Measurements from ENCODE around the gene ZNF467.

ZNF467 gene

GRCh38 chr7:149727899-149728476, 45.4 kb downstream of the ZNF467 start:
- no peak overlapping the region for H3K23ac ChIP-seq (ENCODE audit: low read length)
- DNase-seq, result no peak
- H3K36me3 ChIP-seq (ENCODE audit: control insufficient read depth, insufficient read depth, low read length), result peaks cover 1% of the 10 kb centered on the region
- no peak overlapping the region for H4K5ac ChIP-seq (ENCODE audit: low read length)
- no peak overlapping the region for H3K56ac ChIP-seq (ENCODE audit: low read length)
- no peak overlapping the region for H2BK5ac ChIP-seq (ENCODE audit: low read length)
- no peak overlapping the region for H3K4ac ChIP-seq (ENCODE audit: low read depth, low read length)
- H4K8ac ChIP-seq (ENCODE audit: low read depth, low read length), result no peak overlapping the region
- no peak overlapping the region for H3K9ac ChIP-seq (ENCODE audit: low read length)
- no peak overlapping the region for H2BK120ac ChIP-seq (ENCODE audit: low read depth, low read length)
- H2BK15ac ChIP-seq (replicated peaks; ENCODE audit: low read depth), result no peak overlapping the region
- H3K27ac ChIP-seq (ENCODE audit: low read depth, low read length), result no peak overlapping the region
- no peak overlapping the region for H3K18ac ChIP-seq (ENCODE audit: low read length)
- H2AK5ac ChIP-seq (ENCODE audit: low read length), result no peak overlapping the region
- H3K79me1 ChIP-seq (ENCODE audit: low read length), result no peaks in the 10 kb centered on the region
- H3K4me1 ChIP-seq (ENCODE audit: control insufficient read depth, low read depth, low read length), result no peaks in the 10 kb centered on the region
- H3K27me3 ChIP-seq (ENCODE audit: insufficient read depth, low read length, poor library complexity), result no peaks in the 10 kb centered on the region
- no peak overlapping the region for H3K4me3 ChIP-seq (ENCODE audit: low read length)
- H3K79me2 ChIP-seq (ENCODE audit: control insufficient read depth, insufficient read depth, low read length), result no peaks in the 10 kb centered on the region
- WGBS (ENCODE audit: extremely low coverage, insufficient coverage, low lambda C conversion rate), result no CpG with 5 or more reads among the region's 12 CpGs
- no peak overlapping the region for H3K4me2 ChIP-seq (ENCODE audit: low read length)

GRCh38 chr7:149727053-149727898, 46.1 kb downstream of the ZNF467 start:
- no peak for DNase-seq
- H3K4me3 ChIP-seq (ENCODE audit: low read length), result no peak overlapping the region
- H3K27me3 ChIP-seq (ENCODE audit: insufficient read depth, low read length, poor library complexity), result no peaks in the 10 kb centered on the region
- no peak overlapping the region for H2BK120ac ChIP-seq (ENCODE audit: low read depth, low read length)
- no peak overlapping the region for H2AK5ac ChIP-seq (ENCODE audit: low read length)
- no peak overlapping the region for H3K4ac ChIP-seq (ENCODE audit: low read depth, low read length)
- H3K18ac ChIP-seq (ENCODE audit: low read length), result no peak overlapping the region
- H2BK5ac ChIP-seq (ENCODE audit: low read length), result no peak overlapping the region
- H3K23ac ChIP-seq (ENCODE audit: low read length), result no peak overlapping the region
- no peak overlapping the region for H3K9ac ChIP-seq (ENCODE audit: low read length)
- H3K27ac ChIP-seq (ENCODE audit: low read depth, low read length), result no peak overlapping the region
- H4K5ac ChIP-seq (ENCODE audit: low read length), result no peak overlapping the region
- H2BK15ac ChIP-seq (replicated peaks; ENCODE audit: low read depth), result no peak overlapping the region
- H3K56ac ChIP-seq (ENCODE audit: low read length), result no peak overlapping the region
- no CpG with 5 or more reads among the region's 13 CpGs for WGBS (ENCODE audit: extremely low coverage, insufficient coverage, low lambda C conversion rate)
- H3K36me3 ChIP-seq (ENCODE audit: control insufficient read depth, insufficient read depth, low read length), result peaks cover 1% of the 10 kb centered on the region
- H3K4me2 ChIP-seq (ENCODE audit: low read length), result no peak overlapping the region
- H4K8ac ChIP-seq (ENCODE audit: low read depth, low read length), result no peak overlapping the region
- H3K4me1 ChIP-seq (ENCODE audit: control insufficient read depth, low read depth, low read length), result no peaks in the 10 kb centered on the region
- no peaks in the 10 kb centered on the region for H3K79me1 ChIP-seq (ENCODE audit: low read length)
- no peaks in the 10 kb centered on the region for H3K79me2 ChIP-seq (ENCODE audit: control insufficient read depth, insufficient read depth, low read length)

DNA sequence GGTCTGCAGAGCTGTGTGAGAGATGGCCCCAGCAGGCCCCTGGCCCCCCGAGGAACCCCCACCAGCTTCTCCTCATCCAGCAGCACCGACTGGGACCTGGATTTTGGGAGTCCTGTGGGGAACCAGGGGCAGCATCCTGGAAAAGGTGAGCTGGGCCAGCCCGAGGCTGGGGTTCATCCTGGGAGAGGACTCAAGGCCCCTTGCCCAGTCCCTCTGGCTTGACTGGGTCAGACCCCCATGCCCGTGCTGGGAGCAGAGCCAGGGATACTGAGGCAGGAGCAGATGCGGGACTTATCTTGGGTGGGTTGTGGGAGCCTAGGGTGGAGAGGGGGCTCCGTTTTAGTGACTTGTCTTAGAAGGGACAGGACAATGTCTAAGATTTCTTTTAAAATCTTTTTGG, 47.5 kb downstream of the ZNF467 start:
- Histone ChIP-seq H3K4me2 (ENCODE audit: low read length) (no peak overlapping the region), H4K5ac (ENCODE audit: low read length) (no peak overlapping the region), H3K36me3 (ENCODE audit: control insufficient read depth, insufficient read depth, low read length) (peaks cover 1% of the 10 kb centered on the region), H2AK5ac (ENCODE audit: low read length) (no peak overlapping the region), H3K9ac (ENCODE audit: low read length) (no peak overlapping the region), H3K18ac (ENCODE audit: low read length) (no peak overlapping the region), H3K79me1 (ENCODE audit: low read length) (no peaks in the 10 kb centered on the region), H3K4me3 (ENCODE audit: low read length) (no peak overlapping the region), H3K4me1 (ENCODE audit: control insufficient read depth, low read depth, low read length) (no peaks in the 10 kb centered on the region), H3K4ac (ENCODE audit: low read depth, low read length) (no peak overlapping the region), H3K79me2 (ENCODE audit: control insufficient read depth, insufficient read depth, low read length) (no peaks in the 10 kb centered on the region), H3K27me3 (ENCODE audit: insufficient read depth, low read length, poor library complexity) (no peaks in the 10 kb centered on the region), H2BK15ac (replicated peaks; ENCODE audit: low read depth) (no peak overlapping the region), H3K56ac (ENCODE audit: low read length) (no peak overlapping the region), H2BK120ac (ENCODE audit: low read depth, low read length) (no peak overlapping the region), H4K8ac (ENCODE audit: low read depth, low read length) (no peak overlapping the region), H2BK5ac (ENCODE audit: low read length) (no peak overlapping the region), H3K27ac (ENCODE audit: low read depth, low read length) (no peak overlapping the region), H3K23ac (ENCODE audit: low read length) (no peak overlapping the region)
- no CpG with 5 or more reads among the region's 6 CpGs for whole genome bisulfite sequencing (ENCODE audit: extremely low coverage, insufficient coverage, low lambda C conversion rate)
- DNase-seq, result no peak

DNA sequence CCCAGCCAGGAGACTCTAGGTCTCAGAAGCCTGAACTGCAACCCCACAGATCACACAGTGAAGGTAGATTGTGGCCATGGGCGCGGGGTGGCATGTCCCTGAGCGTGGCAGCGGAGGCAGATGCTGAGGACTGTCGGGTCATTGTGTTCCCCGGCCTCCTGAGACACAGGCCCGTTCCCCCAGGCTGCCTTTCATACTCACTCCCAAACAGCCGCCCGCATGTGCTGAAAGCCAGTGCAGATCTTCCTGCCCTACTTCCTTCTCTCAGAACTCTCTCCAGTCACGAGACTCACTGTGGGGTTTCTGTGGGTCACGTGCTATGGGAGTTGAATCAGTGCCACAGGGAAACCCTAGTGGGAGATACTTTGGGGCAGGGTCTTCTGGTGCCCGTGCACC, 48.0 kb downstream of the ZNF467 start:
- peaks cover 1% of the 10 kb centered on the region for H3K36me3 ChIP-seq (ENCODE audit: control insufficient read depth, insufficient read depth, low read length)

GRCh38 chr7:149724661-149725425, 48.5 kb downstream of the ZNF467 start:
- Histone ChIP-seq H3K36me3 (ENCODE audit: control insufficient read depth, insufficient read depth, low read length) (peaks cover 1% of the 10 kb centered on the region), H2BK15ac (replicated peaks; ENCODE audit: low read depth) (no peak overlapping the region), H3K56ac (ENCODE audit: low read length) (no peak overlapping the region), H2BK120ac (ENCODE audit: low read depth, low read length) (no peak overlapping the region), H2AK5ac (ENCODE audit: low read length) (no peak overlapping the region), H3K4ac (ENCODE audit: low read depth, low read length) (no peak overlapping the region), H3K4me3 (ENCODE audit: low read length) (no peak overlapping the region), H3K23ac (ENCODE audit: low read length) (no peak overlapping the region), H3K9ac (ENCODE audit: low read length) (no peak overlapping the region), H3K27ac (ENCODE audit: low read depth, low read length) (no peak overlapping the region), H3K79me2 (ENCODE audit: control insufficient read depth, insufficient read depth, low read length) (no peaks in the 10 kb centered on the region), H3K18ac (ENCODE audit: low read length) (no peak overlapping the region), H3K79me1 (ENCODE audit: low read length) (no peaks in the 10 kb centered on the region), H4K8ac (ENCODE audit: low read depth, low read length) (no peak overlapping the region), H3K4me2 (ENCODE audit: low read length) (no peak overlapping the region), H3K4me1 (ENCODE audit: control insufficient read depth, low read depth, low read length) (no peaks in the 10 kb centered on the region), H4K5ac (ENCODE audit: low read length) (no peak overlapping the region), H3K27me3 (ENCODE audit: insufficient read depth, low read length, poor library complexity) (no peaks in the 10 kb centered on the region), H2BK5ac (ENCODE audit: low read length) (no peak overlapping the region)
- DNase-seq, result no peak
- WGBS (ENCODE audit: extremely low coverage, insufficient coverage, low lambda C conversion rate), result no CpG with 5 or more reads among the region's 12 CpGs

More for the DNA sequence above, 48.0 kb downstream of the ZNF467 start:
- Histone ChIP-seq H3K27me3 (ENCODE audit: insufficient read depth, low read length, poor library complexity) (no peaks in the 10 kb centered on the region), H2AK5ac (ENCODE audit: low read length) (no peak overlapping the region), H3K18ac (ENCODE audit: low read length) (no peak overlapping the region), H3K56ac (ENCODE audit: low read length) (no peak overlapping the region), H2BK15ac (replicated peaks; ENCODE audit: low read depth) (no peak overlapping the region), H3K79me2 (ENCODE audit: control insufficient read depth, insufficient read depth, low read length) (no peaks in the 10 kb centered on the region), H3K23ac (ENCODE audit: low read length) (no peak overlapping the region), H3K4me2 (ENCODE audit: low read length) (no peak overlapping the region), H3K9ac (ENCODE audit: low read length) (no peak overlapping the region), H2BK120ac (ENCODE audit: low read depth, low read length) (no peak overlapping the region), H3K27ac (ENCODE audit: low read depth, low read length) (no peak overlapping the region), H3K4me3 (ENCODE audit: low read length) (no peak overlapping the region), H4K5ac (ENCODE audit: low read length) (no peak overlapping the region), H4K8ac (ENCODE audit: low read depth, low read length) (no peak overlapping the region), H3K79me1 (ENCODE audit: low read length) (no peaks in the 10 kb centered on the region), H3K4me1 (ENCODE audit: control insufficient read depth, low read depth, low read length) (no peaks in the 10 kb centered on the region), H3K4ac (ENCODE audit: low read depth, low read length) (no peak overlapping the region), H2BK5ac (ENCODE audit: low read length) (no peak overlapping the region)
- WGBS (ENCODE audit: extremely low coverage, insufficient coverage, low lambda C conversion rate), result no CpG with 5 or more reads among the region's 12 CpGs
- DNase-seq, result no peak

All from mesendoderm (in vitro differentiated cells).